Neuronal stem cell (in vitro differentiated cells): ENCODE measurements around the gene CD84.

Source experiments
- DNase-seq: peaks from one replicate; pipeline ENCODE4 v3.0.0-alpha.2; 2013; ENCODE audit warnings: low spot score
- H2AFZ ChIP-seq: one replicate; pipeline ENCODE4 v1.6.1; 2013; ENCODE audit warnings: mild to moderate bottlenecking, low read length, inconsistent platforms
- H2AK5ac ChIP-seq: 2 replicates; pipeline ENCODE4 v1.6.1; 2013; ENCODE audit warnings: low read depth, mild to moderate bottlenecking, inconsistent platforms, low read length, moderate library complexity, mixed read lengths
- H2BK120ac ChIP-seq: 2 replicates; pipeline ENCODE4 v1.6.1; 2013; ENCODE audit warnings: low read depth, mild to moderate bottlenecking, inconsistent platforms, low read length, moderate library complexity, mixed read lengths
- H2BK12ac ChIP-seq: one replicate; pipeline ENCODE4 v1.6.1; 2013; ENCODE audit warnings: low read length, inconsistent platforms
- H2BK15ac ChIP-seq: 2 replicates; pipeline ENCODE4 v1.6.1; 2013; ENCODE audit warnings: mild to moderate bottlenecking, low read length, inconsistent platforms, mixed read lengths
- H2BK5ac ChIP-seq: one replicate; pipeline ENCODE4 v1.6.1; 2013; ENCODE audit warnings: inconsistent platforms, mild to moderate bottlenecking, low read length, moderate library complexity
- H3K14ac ChIP-seq: one replicate; pipeline ENCODE4 v1.6.1; 2013; ENCODE audit warnings: low read length, inconsistent platforms
- H3K18ac ChIP-seq: 2 replicates; pipeline ENCODE4 v1.6.1; 2013; ENCODE audit warnings: low read length, inconsistent platforms
- H3K23ac ChIP-seq: 2 replicates; pipeline ENCODE4 v1.6.1; 2013; ENCODE audit warnings: low read depth, mild to moderate bottlenecking, mixed read lengths, low read length, inconsistent platforms; ENCODE audit not compliant: poor library complexity
- H3K27ac ChIP-seq: replicated peaks from 3 replicates; pipeline ENCODE4 v1.5.1; 2013; ENCODE audit warnings: low read length, inconsistent platforms
- H3K27me3 ChIP-seq, 3 experiments: 2 replicates each; pipeline ENCODE4 v1.6.1; 2013; ENCODE audit warnings: low read length in 3 of 3, mild to moderate bottlenecking in 2 of 3, inconsistent platforms in 1 of 3, low read depth in 1 of 3, mixed read lengths in 1 of 3, moderate library complexity in 1 of 3; ENCODE audit not compliant: control insufficient read depth in 3 of 3, insufficient read depth in 3 of 3
- H3K36me3 ChIP-seq, 2 donors: replicated peaks in 1 of 2; 2 replicates each; pipeline ENCODE4 v1.6.1; 2013; ENCODE audit warnings: low read length in 2 of 2; ENCODE audit not compliant: control insufficient read depth in 2 of 2, insufficient read depth in 2 of 2
- H3K4ac ChIP-seq: 2 replicates; pipeline ENCODE4 v1.6.1; 2013; ENCODE audit warnings: inconsistent platforms, mild to moderate bottlenecking, low read length, moderate library complexity
- H3K4me1 ChIP-seq, 2 donors: 1 replicate in 1 of 2; 2 replicates in 1 of 2; pipeline ENCODE4 v1.6.1; 2013; ENCODE audit warnings: low read length in 2 of 2, low read depth in 1 of 2; ENCODE audit not compliant: control insufficient read depth in 2 of 2, insufficient read depth in 1 of 2
- H3K4me2 ChIP-seq: one replicate; pipeline ENCODE4 v1.6.1; 2013; ENCODE audit warnings: mild to moderate bottlenecking, low read length, inconsistent platforms; ENCODE audit not compliant: insufficient read depth, poor library complexity, severe bottlenecking
- H3K4me3 ChIP-seq, 2 donors: 2 replicates each; pipeline ENCODE4 v1.5.1; 2013; ENCODE audit warnings: low read length in 2 of 2, mild to moderate bottlenecking in 2 of 2, inconsistent platforms in 1 of 2, moderate library complexity in 1 of 2
- H3K79me1 ChIP-seq: one replicate; pipeline ENCODE4 v1.6.1; 2013; ENCODE audit warnings: low read depth, mild to moderate bottlenecking, inconsistent platforms, low read length, moderate library complexity
- H3K9ac ChIP-seq: one replicate; pipeline ENCODE4 v1.6.1; 2013; ENCODE audit warnings: mild to moderate bottlenecking, low read depth, low read length, inconsistent platforms; ENCODE audit not compliant: poor library complexity
- H3K9me3 ChIP-seq, 2 donors: replicated peaks in 1 of 2; 2 replicates each; pipeline versions ENCODE3 to v1.6.1; 2013; ENCODE audit warnings: low read length in 2 of 2, mild to moderate bottlenecking in 2 of 2, inconsistent platforms in 1 of 2, low read depth in 1 of 2, mixed read lengths in 1 of 2, moderate library complexity in 1 of 2; ENCODE audit not compliant: control insufficient read depth in 2 of 2, insufficient read depth in 1 of 2
- H4K8ac ChIP-seq: one replicate; pipeline ENCODE4 v1.6.1; 2013; ENCODE audit warnings: low read depth, mild to moderate bottlenecking, inconsistent platforms, low read length, moderate library complexity
- H4K91ac ChIP-seq: one replicate; pipeline ENCODE4 v1.6.1; 2013; ENCODE audit warnings: low read length, low read depth, mild to moderate bottlenecking, inconsistent platforms; ENCODE audit not compliant: poor library complexity
- WGBS, 2 donors: extraction: QIAGEN DNeasy Blood & Tissue Kit; methylation state at CpG; one replicate each; pipeline ENCODE4 v1.1.7; 2013; ENCODE audit warnings: missing lambda C conversion rate in 2 of 2, mixed read lengths in 1 of 2; ENCODE audit not compliant: insufficient read length in 2 of 2, insufficient replicate concordance in 1 of 2; ENCODE audit errors: extremely low coverage in 2 of 2; 5-methylcytosine and 5-hydroxymethylcytosine counted together

The CD84 gene

DNA sequence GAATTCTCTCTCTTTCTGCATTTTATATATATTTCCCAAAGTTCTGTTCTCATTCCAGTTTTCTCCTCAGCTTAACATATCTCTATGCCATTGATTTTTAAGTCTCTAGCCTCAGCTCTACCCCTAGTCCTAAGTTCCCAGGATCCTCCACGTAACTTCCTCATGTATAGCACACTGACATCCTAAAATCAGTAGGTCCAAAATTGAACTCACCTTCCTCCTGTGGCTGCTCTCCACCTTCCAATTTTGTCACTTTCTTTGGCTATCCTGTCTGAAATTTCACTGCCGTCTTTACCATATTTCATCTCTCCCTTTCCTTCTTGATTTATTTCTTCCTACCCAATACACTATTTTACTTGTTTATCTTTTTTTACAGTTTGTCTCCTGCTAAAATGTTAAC is 57.7 kb downstream of the CD84 start:
- H2BK120ac ChIP-seq = no peak overlapping the region
- no peak overlapping the region for H3K18ac ChIP-seq
- H2BK15ac ChIP-seq = no peak overlapping the region
- no peak overlapping the region for H2AK5ac ChIP-seq
- no CpG with 5 or more reads among the region's 2 CpGs for WGBS, 2 donors
- H3K27ac ChIP-seq = no peak overlapping the region
- H3K4me3 ChIP-seq = no peak overlapping the region
- no peak overlapping the region for H3K4me2 ChIP-seq
- H3K27me3 ChIP-seq = no peaks in the 10 kb centered on the region
- DNase-seq = no peak
- H2AFZ ChIP-seq = no peak overlapping the region
- H4K8ac ChIP-seq = no peak overlapping the region
- H3K4ac ChIP-seq = no peak overlapping the region
- no peak overlapping the region for H3K9ac ChIP-seq
- no peaks in the 10 kb centered on the region for H3K4me1 ChIP-seq
- H3K79me1 ChIP-seq = no peaks in the 10 kb centered on the region
- H3K9me3 ChIP-seq = no peaks in the 10 kb centered on the region
- H3K23ac ChIP-seq = no peak overlapping the region
- no peak overlapping the region for H2BK12ac ChIP-seq
- H3K14ac ChIP-seq = no peak overlapping the region
- no peaks in the 10 kb centered on the region for H3K36me3 ChIP-seq
- no peak overlapping the region for H4K91ac ChIP-seq
- no peak overlapping the region for H2BK5ac ChIP-seq

DNA sequence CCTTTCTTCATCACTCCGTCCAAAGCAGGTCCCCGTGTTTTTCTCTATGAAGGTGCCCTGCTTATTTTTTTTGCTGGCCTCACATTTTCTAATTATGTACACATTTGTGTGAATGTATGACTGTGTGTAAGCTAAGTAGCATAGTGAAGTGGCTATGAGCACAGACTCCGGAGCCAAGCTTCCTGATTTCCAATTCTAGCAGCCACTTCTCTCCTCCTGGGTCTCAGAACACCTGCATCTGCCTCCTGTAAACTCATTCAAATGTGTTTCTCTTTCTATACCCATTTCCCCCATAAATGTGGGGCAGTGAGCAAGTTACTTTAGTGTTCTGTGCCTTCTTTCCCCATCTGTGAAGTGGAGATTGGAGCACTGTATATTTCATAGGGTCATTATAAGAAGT is 58.3 kb downstream of the CD84 start:
- H3K4me1 ChIP-seq = no peaks in the 10 kb centered on the region
- no peak overlapping the region for H3K9ac ChIP-seq
- no peak overlapping the region for H3K27ac ChIP-seq

DNA sequence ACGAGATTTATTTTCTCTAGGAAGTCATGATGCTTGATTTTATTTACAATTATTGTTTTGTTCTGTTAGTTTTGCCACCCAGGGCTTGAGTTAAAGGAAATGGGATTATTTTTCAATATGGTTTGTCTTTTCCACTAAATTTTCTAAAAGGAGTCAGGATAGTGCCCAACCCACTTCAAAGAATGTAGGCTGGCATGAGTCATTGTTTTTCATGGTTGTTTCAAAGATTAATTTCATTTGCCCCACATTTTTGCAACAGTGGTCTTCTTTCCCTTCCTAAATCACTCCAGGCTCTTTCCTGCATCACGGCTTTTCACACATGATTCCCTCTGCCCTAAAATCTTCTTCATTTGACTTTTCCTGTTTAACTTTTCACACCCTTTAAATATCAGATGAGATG is 58.7 kb downstream of the CD84 start:
- Histone ChIP-seq H2AFZ (no peak overlapping the region), H2AK5ac (no peak overlapping the region), H3K9ac (no peak overlapping the region), H4K91ac (no peak overlapping the region), H3K23ac (no peak overlapping the region), H3K14ac (no peak overlapping the region), H3K4me1 (no peaks in the 10 kb centered on the region), H3K4ac (no peak overlapping the region), H4K8ac (no peak overlapping the region), H2BK120ac (no peak overlapping the region), H3K27ac (no peak overlapping the region), H2BK12ac (no peak overlapping the region), H3K9me3 (no peaks in the 10 kb centered on the region), H3K4me3 (no peak overlapping the region), H3K36me3 (no peaks in the 10 kb centered on the region), H3K18ac (no peak overlapping the region), H2BK5ac (no peak overlapping the region), H3K79me1 (no peaks in the 10 kb centered on the region), H3K4me2 (no peak overlapping the region), H3K27me3 (no peaks in the 10 kb centered on the region), H2BK15ac (no peak overlapping the region)
- no peak for DNase-seq
- WGBS, 2 donors = no CpG with 5 or more reads among the region's 2 CpGs

More for the DNA sequence above, 58.3 kb downstream of the CD84 start:
- no peak overlapping the region for H2AK5ac ChIP-seq
- no peak for DNase-seq
- no peak overlapping the region for H2BK120ac ChIP-seq
- no peak overlapping the region for H3K4me2 ChIP-seq
- no peaks in the 10 kb centered on the region for H3K79me1 ChIP-seq
- no peaks in the 10 kb centered on the region for H3K36me3 ChIP-seq
- no peaks in the 10 kb centered on the region for H3K9me3 ChIP-seq
- H3K23ac ChIP-seq = no peak overlapping the region
- H3K27me3 ChIP-seq = no peaks in the 10 kb centered on the region
- H3K14ac ChIP-seq = no peak overlapping the region
- no peak overlapping the region for H3K4ac ChIP-seq
- H3K4me3 ChIP-seq = no peak overlapping the region
- no peak overlapping the region for H2BK5ac ChIP-seq
- no CpG with 5 or more reads among the region's 3 CpGs for WGBS, 2 donors
- H4K8ac ChIP-seq = no peak overlapping the region
- no peak overlapping the region for H2BK12ac ChIP-seq
- H2AFZ ChIP-seq = no peak overlapping the region
- no peak overlapping the region for H4K91ac ChIP-seq
- H2BK15ac ChIP-seq = no peak overlapping the region
- no peak overlapping the region for H3K18ac ChIP-seq

DNA sequence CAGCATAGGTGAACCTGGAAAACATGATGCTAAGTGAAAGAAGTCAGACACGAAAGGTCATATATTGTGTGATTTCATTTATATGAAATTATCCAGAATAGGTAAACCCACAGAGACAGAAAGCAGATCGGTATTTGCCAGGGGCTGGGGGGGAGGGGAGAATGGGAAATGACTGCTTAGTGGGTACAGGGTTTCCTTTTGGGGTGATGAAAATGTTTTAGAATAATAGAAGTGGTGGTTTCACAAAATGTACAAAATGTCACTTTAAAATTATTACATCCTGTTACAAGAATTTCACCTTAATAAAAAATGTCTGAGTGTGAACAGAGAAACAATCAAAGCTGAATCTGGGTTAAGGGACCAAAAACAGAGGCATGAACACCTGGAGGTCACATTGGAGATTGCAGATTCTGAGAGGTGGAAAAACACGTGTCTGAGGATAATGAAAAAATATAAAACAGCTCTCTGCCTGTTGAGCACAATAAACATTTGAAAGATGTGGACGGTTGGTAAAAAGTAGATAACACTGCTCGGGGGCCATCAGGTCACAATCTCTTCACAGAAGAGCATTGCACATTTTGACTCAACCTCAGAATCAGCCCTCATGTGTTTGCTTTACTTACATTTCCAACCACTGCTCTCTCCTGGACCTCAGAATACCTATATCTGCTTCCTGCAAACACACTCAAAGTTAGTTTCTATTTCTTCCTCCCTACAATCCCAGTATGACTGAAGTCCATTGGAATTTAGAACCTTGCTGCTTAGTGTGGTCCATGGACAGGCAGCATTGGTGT is 59.5 kb downstream of the CD84 start:
- DNase-seq = no peak
- Histone ChIP-seq H3K4me2 (no peak overlapping the region), H4K8ac (no peak overlapping the region), H3K27me3 (no peaks in the 10 kb centered on the region), H2BK15ac (no peak overlapping the region), H2BK5ac (no peak overlapping the region), H4K91ac (no peak overlapping the region), H2AFZ (no peak overlapping the region), H3K36me3 (no peaks in the 10 kb centered on the region), H2AK5ac (no peak overlapping the region), H2BK120ac (no peak overlapping the region), H2BK12ac (no peak overlapping the region), H3K9ac (no peak overlapping the region), H3K4ac (no peak overlapping the region), H3K79me1 (no peaks in the 10 kb centered on the region), H3K9me3 (no peaks in the 10 kb centered on the region), H3K14ac (no peak overlapping the region), H3K27ac (no peak overlapping the region), H3K23ac (no peak overlapping the region), H3K18ac (no peak overlapping the region), H3K4me1 (no peaks in the 10 kb centered on the region), H3K4me3 (no peak overlapping the region)
- no CpG with 5 or more reads among the region's 5 CpGs for WGBS, 2 donors
